ENCODE measurements around the gene TMEM59. TPM values are rescaled to one million over a fixed set of nuclear protein-coding genes. Genes with fewer than 3 reads are reported as not detected.

Gene TMEM59
- total and polyA plus RNA-seq, 2 of the 8 experiments (the other 6 are each of a cell fraction or from before 2014, with no cell fraction given) = 116 to 139 TPM

- no peak overlapping the region for H4K5ac ChIP-seq (ENCODE audit: insufficient read length, low read depth, low read length)
- no peak overlapping the region for H3K4me3 ChIP-seq (ENCODE audit: extremely low read depth in 1 of 4, insufficient read depth in 2 of 4, low read depth in 3 of 4, low read length in 4 of 4)
- H2BK5ac ChIP-seq (ENCODE audit: low read depth, low read length) = no peak overlapping the region
- no peak overlapping the region for H3K18ac ChIP-seq (ENCODE audit: extremely low read depth, low read length)
- H2BK120ac ChIP-seq (replicated peaks; ENCODE audit: low read depth, low read length) = no peak overlapping the region
- no peaks in the 10 kb centered on the region for H3K79me1 ChIP-seq (ENCODE audit: low read depth, low read length)
- no peak overlapping the region for H3K23ac ChIP-seq (ENCODE audit: insufficient read length)
- FAIRE-seq = no peak
- no peak overlapping the region for H3K4ac ChIP-seq (replicated peaks; ENCODE audit: insufficient read length, low read depth, low read length)
- ChIA-PET CTCF (ENCODE audit: partially characterized antibody) (interaction anchor here (1.5 to 2.0 kb wide), 2 partner anchors 11 to 142 kb away, joined by 6 to 8 read pairs; no protein-coding TSS in a partner anchor), POLR2A (ENCODE audit: partially characterized antibody) (interaction anchor here (0.6 to 1.1 kb wide), 2 partner anchors 11 to 415 kb away, joined by 3 read pairs; no protein-coding TSS in a partner anchor)
- H3K79me2 ChIP-seq (ENCODE audit: control insufficient read depth in 1 of 2, insufficient read depth in 2 of 2, low read length in 2 of 2) = no peaks in the 10 kb centered on the region
- no peak overlapping the region for H2BK15ac ChIP-seq (ENCODE audit: low read length)
- peaks cover 3 to 17% of the 10 kb centered on the region in 2 experiments; a peak in 3 of 4 replicates for H3K9me3 ChIP-seq (ENCODE audit: insufficient read depth in 2 of 2, low read depth in 1 of 2, low read length in 1 of 2)
- H3K9ac ChIP-seq (replicated peaks in 1 of 4; ENCODE audit: extremely low read depth in 1 of 4, low read depth in 3 of 4, low read length in 3 of 4) = no peak overlapping the region
- H3K14ac ChIP-seq (ENCODE audit: insufficient read length) = no peak overlapping the region
- H3K23me2 ChIP-seq (ENCODE audit: low read depth, low read length) = no peaks in the 10 kb centered on the region
- H2BK20ac ChIP-seq (ENCODE audit: low read length) = no peak overlapping the region
- no peaks in the 10 kb centered on the region for H3K27me3 ChIP-seq (replicated peaks in 1 of 4; ENCODE audit: control insufficient read depth in 3 of 4, extremely low read depth in 1 of 4, insufficient read depth in 3 of 4, low read length in 3 of 4)
- no peak for DNase-seq (ENCODE audit: low read depth in 1 of 2, low spot score in 2 of 2)
- no peak overlapping the region for H3K4me2 ChIP-seq (ENCODE audit: insufficient read depth in 1 of 2, low read depth in 2 of 2, low read length in 2 of 2)
- no peak overlapping the region for H3K27ac ChIP-seq (ENCODE audit: low read depth, low read length)
- H4K8ac ChIP-seq (ENCODE audit: extremely low read depth, insufficient read depth, low read length) = no peak overlapping the region
- H4K91ac ChIP-seq (replicated peaks; ENCODE audit: insufficient read length, low read length) = no peak overlapping the region
- H4K20me1 ChIP-seq (replicated peaks in 1 of 2; ENCODE audit: control insufficient read depth in 1 of 2, insufficient read depth in 2 of 2, low read length in 2 of 2) = no peaks in the 10 kb centered on the region
- no peak overlapping the region for H3K56ac ChIP-seq (replicated peaks; ENCODE audit: insufficient read length, low read depth, low read length)
- no peaks in the 10 kb centered on the region for H3K36me3 ChIP-seq (ENCODE audit: control insufficient read depth in 2 of 4, insufficient read depth in 4 of 4, low read length in 3 of 4)
- no peak overlapping the region for H2BK12ac ChIP-seq (ENCODE audit: low read depth, low read length)
- H3K4me1 ChIP-seq (replicated peaks in 1 of 4; ENCODE audit: control insufficient read depth in 3 of 4, insufficient read depth in 4 of 4, low read length in 3 of 4) = no peaks in the 10 kb centered on the region
- H2AFZ ChIP-seq (ENCODE audit: low read length) = no peak overlapping the region
- WGBS, 2 experiments (ENCODE audit: extremely low coverage in 1 of 2, insufficient coverage in 1 of 2, insufficient read length in 1 of 2, insufficient replicate concordance in 2 of 2, low coverage in 1 of 2, low lambda C conversion rate in 2 of 2, missing lambda C conversion rate in 1 of 2) = 55% methylated on average over 9 of the region's 9 CpGs; no CpG with 5 or more reads in 1 of the 2 experiments
- H2AK5ac ChIP-seq (ENCODE audit: low read depth, low read length) = no peak overlapping the region
- TF ChIP-seq JUND (IDR thresholded peaks at IDR 0.05; ENCODE audit: low read length) (no peak), RAD21 (IDR thresholded peaks at IDR 0.05 in 1 of 2, conservative IDR thresholded peaks at IDR 0.05 in 1 of 2; ENCODE audit: low read depth in 2 of 2, low read length in 2 of 2) (no peak), MAFK (IDR thresholded peaks at IDR 0.05; ENCODE audit: low read depth, low read length) (no peak), TAF1 (IDR thresholded peaks at IDR 0.05; ENCODE audit: low read depth, low read length) (no peak), CREB1 (IDR thresholded peaks at IDR 0.05) (no peak), KDM4A (IDR thresholded peaks at IDR 0.05; ENCODE audit: low read depth, low read length, severe bottlenecking) (no peak), SIX5 (IDR thresholded peaks at IDR 0.05; ENCODE audit: low read depth, low read length) (no peak), BACH1 (IDR thresholded peaks at IDR 0.05; ENCODE audit: low read length) (no peak), TCF12 (IDR thresholded peaks at IDR 0.05; ENCODE audit: low read depth, low read length) (no peak), SIN3A (conservative IDR thresholded peaks at IDR 0.05 in 1 of 2, IDR thresholded peaks at IDR 0.05 in 1 of 2; ENCODE audit: low read depth in 1 of 2, low read length in 2 of 2) (no peak), POU5F1 (IDR thresholded peaks at IDR 0.05; ENCODE audit: low read depth, low read length) (no peak), YY1 (IDR thresholded peaks at IDR 0.05; ENCODE audit: low read depth, low read length) (no peak), KDM5A (IDR thresholded peaks at IDR 0.05; ENCODE audit: low read length) (no peak)
- TF ChIP-seq, protein P1, sequence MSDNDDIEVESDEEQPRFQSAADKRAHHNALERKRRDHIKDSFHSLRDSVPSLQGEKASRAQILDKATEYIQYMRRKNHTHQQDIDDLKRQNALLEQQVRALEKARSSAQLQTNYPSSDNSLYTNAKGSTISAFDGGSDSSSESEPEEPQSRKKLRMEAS (IDR thresholded peaks at IDR 0.05) = no peak
Measured at GRCh38 chr1:54002544-54003248, 50.3 kb downstream of the TMEM59 start.
